OCI-LY7 (cell line): ENCODE measurements around the gene TOPAZ1. TPM values are rescaled to one million over a fixed set of nuclear protein-coding genes. Genes with fewer than 3 reads are reported as not detected.

Experiments used
- BruUV-seq: library from RNA; stranded (reverse); fragments of 400-500 nt; replicated peaks from 2 replicates; lab custom pipeline; 2021; lab: Mats Ljungman, UMichigan
- CTCF ChIA-PET: fragments of 300-600 bp; sonication (Branson Sonifier 250); formaldehyde crosslinking; loops from one replicate; lab custom pipeline; 2022; ENCODE audit warnings: antibody characterized with exemption; ENCODE audit not compliant: unreplicated experiment; lab: Charles Lee
- POLR2A ChIA-PET: fragments of 300-600 bp; sonication (Branson Sonifier 250); formaldehyde crosslinking; loops from one replicate; lab custom pipeline; 2022; ENCODE audit warnings: antibody characterized with exemption; lab: Charles Lee
- DNase-seq: peaks from one replicate; pipeline ENCODE4 v3.0.0-alpha.2; 2015; ENCODE audit warnings: low spot score
- H2AFZ ChIP-seq: fragments of 200-600 bp; sonication (generic), shearing (Covaris generic); 2 replicates; pipeline ENCODE4 v1.6.1; 2014; ENCODE audit warnings: mild to moderate bottlenecking, antibody characterized with exemption, low read length, moderate library complexity
- H3K27ac ChIP-seq: fragments of 200-600 bp; sonication (generic); 2 replicates; pipeline ENCODE4 v1.5.1; 2014; ENCODE audit warnings: mixed run types, low read depth, mild to moderate bottlenecking, moderate library complexity, low read length, inconsistent platforms; ENCODE audit not compliant: poor library complexity, severe bottlenecking
- H3K36me3 ChIP-seq: fragments of 200-600 bp; sonication (generic); 2 replicates; pipeline ENCODE4 v1.6.1; 2014; ENCODE audit warnings: mild to moderate bottlenecking, antibody characterized with exemption, low read length, moderate library complexity, mixed read lengths; ENCODE audit not compliant: insufficient read depth
- H3K4me1 ChIP-seq: fragments of 200-600 bp; sonication (generic); 2 replicates; pipeline ENCODE4 v1.5.1; 2014; ENCODE audit warnings: mild to moderate bottlenecking, low read length; ENCODE audit not compliant: insufficient read depth, poor library complexity, severe bottlenecking
- H3K4me2 ChIP-seq: fragments of 200-600 bp; sonication (generic); 2 replicates; pipeline ENCODE4 v1.6.1; 2014; ENCODE audit warnings: mild to moderate bottlenecking, low read length
- H3K4me3 ChIP-seq: fragments of 200-600 bp; sonication (generic); 2 replicates; pipeline ENCODE4 v1.5.1; 2014; ENCODE audit warnings: mild to moderate bottlenecking, low read depth, low read length; ENCODE audit not compliant: poor library complexity, severe bottlenecking
- H3K79me2 ChIP-seq: fragments of 200-600 bp; sonication (generic); 2 replicates; pipeline ENCODE4 v1.6.1; 2016; ENCODE audit warnings: low read depth, mild to moderate bottlenecking, low read length, moderate library complexity, mixed read lengths; ENCODE audit not compliant: insufficient read depth
- H3K9me2 ChIP-seq: fragments of 200-600 bp; sonication (generic); 2 replicates; pipeline ENCODE4 v1.6.1; 2016; ENCODE audit warnings: mild to moderate bottlenecking, low read length, mixed read lengths; ENCODE audit not compliant: insufficient read depth
- H3K9me3 ChIP-seq: fragments of 200-600 bp; sonication (generic); 2 replicates; pipeline ENCODE4 v1.6.1; 2014; ENCODE audit warnings: mild to moderate bottlenecking, mixed run types, low read length, mixed read lengths
- H4K20me1 ChIP-seq: fragments of 200-600 bp; sonication (generic); 2 replicates; pipeline ENCODE4 v1.6.1; 2014; ENCODE audit warnings: mild to moderate bottlenecking, antibody characterized with exemption, low read length, moderate library complexity, mixed read lengths; ENCODE audit not compliant: insufficient read depth
- CTCF ChIP-seq: fragments of 200-600 bp; sonication (generic); conservative IDR thresholded peaks from 2 replicates; pipeline ENCODE4 v1.5.1; 2014; ENCODE audit warnings: mild to moderate bottlenecking, antibody characterized with exemption, low read length, moderate library complexity, mixed read lengths
- EZH2phosphoT487 ChIP-seq: fragments of 200-600 bp; sonication (generic); IDR thresholded peaks from 2 replicates; pipeline ENCODE4 v1.6.1; 2018; ENCODE audit warnings: low read depth, borderline replicate concordance, mild to moderate bottlenecking, mixed run types, antibody characterized with exemption, low read length, moderate library complexity, mixed read lengths
- intact Hi-C: fragments of 100-400 bp; cut with micrococcal nuclease; formaldehyde crosslinking; loops from one replicate; pipeline ENCODE4 v1.10.0; 2022; ENCODE audit not compliant: unreplicated experiment
- total RNA-seq, 2 experiments: library from RNA; depleted of rRNA in 1 of 2; stranded (reverse); fragments of >200 nt in 1 of 2; shearing (Covaris generic) in 1 of 2; gene quantifications; 2 replicates each; pipeline ENCODE4 v1.2.3, GENCODE V29; 2014 to 2022

Gene TOPAZ1
- total RNA-seq, 2 experiments from 2014 or later = not detected

GRCh38 chr3:44280631-44281030, 38.9 kb downstream of the TOPAZ1 start:
- Histone ChIP-seq H3K27ac (no peak overlapping the region), H3K36me3 (no peaks in the 10 kb centered on the region), H2AFZ (no peak overlapping the region), H3K4me3 (no peak overlapping the region), H3K4me1 (no peaks in the 10 kb centered on the region), H4K20me1 (no peaks in the 10 kb centered on the region), H3K9me3 (no peaks in the 10 kb centered on the region), H3K9me2 (no peaks in the 10 kb centered on the region), H3K79me2 (no peaks in the 10 kb centered on the region), H3K4me2 (no peak overlapping the region)
- no TSS peak for BruUV-seq
- POLR2A ChIA-PET = no interaction called here
- no peak for DNase-seq
- CTCF ChIA-PET = no interaction called here
- TF ChIP-seq EZH2phosphoT487 = no peak
- TF ChIP-seq CTCF = no peak
- intact Hi-C loops = no loop called here

- no TSS peak for BruUV-seq
- no peak overlapping the region for H3K4me2 ChIP-seq
- ChIA-PET POLR2A (no interaction called here), CTCF (no interaction called here)
- DNase-seq = no peak
- no peak overlapping the region for H3K4me3 ChIP-seq
- no peaks in the 10 kb centered on the region for H3K36me3 ChIP-seq
- H3K79me2 ChIP-seq = no peaks in the 10 kb centered on the region
- H4K20me1 ChIP-seq = no peaks in the 10 kb centered on the region
- H3K27ac ChIP-seq = no peak overlapping the region
- no peaks in the 10 kb centered on the region for H3K4me1 ChIP-seq
- intact Hi-C loops = no loop called here
- H2AFZ ChIP-seq = no peak overlapping the region
- no peaks in the 10 kb centered on the region for H3K9me2 ChIP-seq
- no peaks in the 10 kb centered on the region for H3K9me3 ChIP-seq
- TF ChIP-seq EZH2phosphoT487 (no peak), CTCF (no peak)
Observed at GRCh38 chr3:44284949-44285348, 43.3 kb downstream of the TOPAZ1 start.

GRCh38 chr3:44289882-44290462, 48.3 kb downstream of the TOPAZ1 start:
- DNase-seq = no peak
- BruUV-seq = no TSS peak
- Histone ChIP-seq H3K9me2 (no peaks in the 10 kb centered on the region), H4K20me1 (no peaks in the 10 kb centered on the region), H3K9me3 (no peaks in the 10 kb centered on the region), H3K79me2 (no peaks in the 10 kb centered on the region), H3K27ac (no peak overlapping the region), H3K4me2 (no peak overlapping the region), H2AFZ (no peak overlapping the region), H3K4me3 (no peak overlapping the region), H3K4me1 (no peaks in the 10 kb centered on the region), H3K36me3 (no peaks in the 10 kb centered on the region)
- intact Hi-C loops = no loop called here
- POLR2A ChIA-PET = no interaction called here
- no peak for TF ChIP-seq CTCF
- TF ChIP-seq EZH2phosphoT487 = no peak
- CTCF ChIA-PET = no interaction called here
